Measurements from ENCODE around the gene SLC2A10. TPM values are rescaled to one million over a fixed set of nuclear protein-coding genes. Genes with fewer than 3 reads are reported as not detected.

Gene SLC2A10
- total RNA-seq, 4 donors from 2014 or later = 0.36 to 4.0 (median 2.4) TPM

DNA sequence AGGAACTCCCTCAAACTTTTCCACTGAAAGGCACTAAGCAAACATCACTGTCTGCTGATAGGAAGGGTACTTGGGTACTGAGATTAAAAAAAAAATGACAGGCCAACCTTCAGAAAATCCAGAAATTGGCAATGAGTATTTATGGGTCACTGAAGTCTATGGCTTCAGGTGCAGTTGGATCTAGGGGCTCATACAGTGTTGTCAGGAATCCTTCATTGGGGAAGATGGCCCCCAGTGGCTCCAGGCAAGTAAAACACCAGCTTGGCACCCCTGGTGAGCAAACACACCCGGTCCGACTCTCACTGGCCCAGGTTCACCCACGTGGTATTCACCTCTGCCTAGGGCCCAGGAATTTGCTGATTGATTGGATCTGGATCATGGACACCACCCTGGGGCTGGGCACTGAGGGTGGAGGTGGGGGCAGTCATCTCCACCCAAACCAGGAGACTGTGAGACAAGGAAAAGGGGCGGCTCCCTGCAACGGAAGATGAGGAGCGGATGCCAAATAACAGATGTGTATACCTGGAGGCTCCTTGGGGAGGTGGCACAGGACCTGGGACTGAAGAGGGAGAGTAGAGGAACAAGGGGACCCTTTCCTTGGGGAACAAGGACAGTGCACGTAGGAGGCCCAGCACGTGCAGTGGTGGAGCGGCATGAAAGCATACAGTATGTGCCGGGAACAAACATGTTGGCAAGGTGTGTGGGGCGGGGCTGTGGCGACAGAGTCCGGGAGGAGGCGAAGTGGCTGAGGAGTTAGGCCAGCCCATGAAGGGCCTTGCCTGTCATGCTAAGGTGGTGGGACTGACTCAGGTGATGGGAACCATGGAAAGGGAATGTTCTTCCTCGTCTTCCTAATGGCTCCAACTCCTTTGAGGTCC, 4.7 kb downstream of the SLC2A10 start:
- ATAC-seq (no peak), DNase-seq (no peak)
- H3K4me3 ChIP-seq = no peak overlapping the region
- TF ChIP-seq POLR2A (IDR thresholded peaks at IDR 0.05) = no peak
- TF ChIP-seq, protein P1, sequence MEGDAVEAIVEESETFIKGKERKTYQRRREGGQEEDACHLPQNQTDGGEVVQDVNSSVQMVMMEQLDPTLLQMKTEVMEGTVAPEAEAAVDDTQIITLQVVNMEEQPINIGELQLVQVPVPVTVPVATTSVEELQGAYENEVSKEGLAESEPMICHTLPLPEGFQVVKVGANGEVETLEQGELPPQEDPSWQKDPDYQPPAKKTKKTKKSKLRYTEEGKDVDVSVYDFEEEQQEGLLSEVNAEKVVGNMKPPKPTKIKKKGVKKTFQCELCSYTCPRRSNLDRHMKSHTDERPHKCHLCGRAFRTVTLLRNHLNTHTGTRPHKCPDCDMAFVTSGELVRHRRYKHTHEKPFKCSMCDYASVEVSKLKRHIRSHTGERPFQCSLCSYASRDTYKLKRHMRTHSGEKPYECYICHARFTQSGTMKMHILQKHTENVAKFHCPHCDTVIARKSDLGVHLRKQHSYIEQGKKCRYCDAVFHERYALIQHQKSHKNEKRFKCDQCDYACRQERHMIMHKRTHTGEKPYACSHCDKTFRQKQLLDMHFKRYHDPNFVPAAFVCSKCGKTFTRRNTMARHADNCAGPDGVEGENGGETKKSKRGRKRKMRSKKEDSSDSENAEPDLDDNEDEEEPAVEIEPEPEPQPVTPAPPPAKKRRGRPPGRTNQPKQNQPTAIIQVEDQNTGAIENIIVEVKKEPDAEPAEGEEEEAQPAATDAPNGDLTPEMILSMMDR (IDR thresholded peaks at IDR 0.05 in 4 of 5, conservative IDR thresholded peaks at IDR 0.05 in 1 of 5) = no peak
- H3K36me3 ChIP-seq = no peaks in the 10 kb centered on the region
- H3K27ac ChIP-seq = no peak overlapping the region
- peaks cover 0 to 3% of the 10 kb centered on the region in 2 donors for H3K4me1 ChIP-seq
- peaks cover 6 to 10% (median 9%) of the 10 kb centered on the region in 3 donors for H3K27me3 ChIP-seq
- in situ Hi-C loops (cut with MboI; ENCODE audit: low sequenced_read_pairs in 4 of 4) = no loop called here
- intact Hi-C loops (cut with DNase I; ENCODE audit: low total_unique reads) = no loop called here
- H3K9me3 ChIP-seq = no peaks in the 10 kb centered on the region

DNA sequence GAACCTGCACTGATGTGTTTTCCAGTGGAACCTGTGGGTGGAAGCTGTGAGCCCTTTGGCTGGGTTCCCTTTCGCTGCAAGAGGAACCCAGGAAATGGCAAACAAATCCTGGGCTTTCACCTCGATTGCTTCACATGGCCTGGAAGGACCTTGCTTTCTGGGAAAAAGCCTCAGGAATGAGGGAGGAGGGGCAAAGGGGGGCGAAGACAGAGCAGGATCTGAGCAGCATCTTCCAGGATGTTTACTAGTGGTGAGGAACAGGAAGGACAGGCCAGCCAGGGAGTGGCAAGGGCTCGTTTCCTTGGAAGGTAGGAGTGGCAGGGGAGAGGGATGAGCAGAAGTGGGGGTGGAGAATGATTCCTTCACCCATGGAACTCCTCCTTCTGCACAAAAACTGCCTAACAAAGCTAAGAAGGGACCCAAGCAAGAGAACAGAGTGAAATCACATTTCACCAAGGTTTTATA, 5.9 kb downstream of the SLC2A10 start:
- H3K9me3 ChIP-seq = no peaks in the 10 kb centered on the region
- TF ChIP-seq, protein P1 (IDR thresholded peaks at IDR 0.05 in 4 of 5, conservative IDR thresholded peaks at IDR 0.05 in 1 of 5) = no peak
- no peak for TF ChIP-seq POLR2A (IDR thresholded peaks at IDR 0.05)
- intact Hi-C loops (cut with DNase I; ENCODE audit: low total_unique reads) = no loop called here
- no peak overlapping the region for H3K4me3 ChIP-seq
- peaks cover 2 to 6% (median 4%) of the 10 kb centered on the region in 3 donors for H3K27me3 ChIP-seq
- DNase-seq = peak in 1 of 2 donors; percentile 62
- in situ Hi-C loops (cut with MboI; ENCODE audit: low sequenced_read_pairs in 4 of 4) = no loop called here
- H3K4me1 ChIP-seq = no peaks in the 10 kb centered on the region
- no peak overlapping the region for H3K27ac ChIP-seq
- H3K36me3 ChIP-seq = no peaks in the 10 kb centered on the region
- ATAC-seq = peak in 1 of 2 donors; percentile 30

DNA sequence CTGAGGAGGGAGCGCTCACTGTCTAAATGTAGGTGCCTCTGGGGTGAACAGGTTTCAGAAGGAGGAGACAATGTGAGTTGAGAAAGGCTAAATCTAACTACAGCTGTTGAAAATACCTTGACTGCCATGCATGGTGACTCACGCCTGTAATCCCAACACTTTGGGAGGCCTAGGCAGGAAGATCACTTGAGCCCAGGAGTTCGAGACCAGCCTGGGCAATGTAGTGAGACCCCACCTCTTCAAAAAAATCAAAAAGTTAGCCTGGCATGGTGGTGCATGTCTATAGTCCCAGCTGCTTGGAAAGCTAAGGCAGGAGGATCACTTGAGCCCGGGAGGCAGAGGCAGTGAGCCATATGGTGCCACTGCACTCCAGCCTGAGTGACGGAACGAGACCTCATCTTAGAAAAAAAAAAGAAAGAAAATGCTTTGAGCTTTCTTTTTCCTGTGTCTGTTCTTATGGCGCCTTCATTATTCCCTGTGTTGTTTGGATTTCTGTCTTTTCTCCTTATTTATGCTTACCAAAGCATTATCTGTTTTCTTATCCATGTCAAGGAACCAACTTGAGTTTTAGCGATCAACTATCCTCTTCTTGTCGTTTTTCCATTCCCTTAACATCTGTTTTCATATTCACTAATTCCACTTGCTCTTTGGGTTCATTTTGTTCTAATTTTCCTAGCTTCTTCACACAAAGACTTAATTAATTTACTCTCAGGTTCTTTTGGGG, 8.5 kb downstream of the SLC2A10 start:
- Histone ChIP-seq H3K36me3 (no peaks in the 10 kb centered on the region), H3K9me3 (no peaks in the 10 kb centered on the region), H3K27ac (no peak overlapping the region), H3K4me1 (no peaks in the 10 kb centered on the region), H3K27me3 (no peaks in the 10 kb centered on the region), H3K4me3 (no peak overlapping the region)
- DNase-seq (no peak), ATAC-seq (no peak)
- no peak for TF ChIP-seq POLR2A (IDR thresholded peaks at IDR 0.05)
- TF ChIP-seq, protein P1 (IDR thresholded peaks at IDR 0.05 in 4 of 5, conservative IDR thresholded peaks at IDR 0.05 in 1 of 5) = no peak
- in situ Hi-C loops (cut with MboI; ENCODE audit: low sequenced_read_pairs in 4 of 4) = no loop called here
- intact Hi-C loops (cut with DNase I; ENCODE audit: low total_unique reads) = no loop called here

DNA sequence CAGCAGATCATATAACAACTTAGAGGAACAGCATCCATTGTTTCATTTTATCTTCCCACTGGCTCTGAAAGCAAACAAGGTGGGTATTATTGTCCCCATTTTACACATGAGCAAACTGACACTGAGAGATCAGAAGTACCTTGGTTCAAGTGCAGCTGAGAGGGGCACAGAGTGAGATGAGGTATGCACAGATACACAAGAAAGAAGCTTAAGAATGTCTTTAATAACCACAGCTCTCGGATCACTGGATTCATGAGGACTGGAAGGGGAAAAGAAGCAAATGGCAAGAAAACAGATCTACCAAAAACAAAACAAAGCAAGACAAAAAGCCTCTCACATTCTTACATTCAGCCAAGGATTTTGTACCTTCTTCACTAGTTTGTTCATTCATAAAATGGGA, 10.6 kb downstream of the SLC2A10 start:
- TF ChIP-seq, protein P1 (IDR thresholded peaks at IDR 0.05 in 4 of 5, conservative IDR thresholded peaks at IDR 0.05 in 1 of 5) = no peak
- TF ChIP-seq POLR2A (IDR thresholded peaks at IDR 0.05) = no peak
- in situ Hi-C loops (cut with MboI; ENCODE audit: low sequenced_read_pairs in 4 of 4) = no loop called here
- intact Hi-C loops (cut with DNase I; ENCODE audit: low total_unique reads) = no loop called here
- Histone ChIP-seq H3K9me3 (no peaks in the 10 kb centered on the region), H3K27ac (no peak overlapping the region), H3K4me3 (no peak overlapping the region), H3K4me1 (no peaks in the 10 kb centered on the region), H3K36me3 (no peaks in the 10 kb centered on the region), H3K27me3 (no peaks in the 10 kb centered on the region)
- no peak for ATAC-seq
- no peak for DNase-seq
